NT2/D1 (cell line): ENCODE data around the gene GAP43.

Source experiments
- SUZ12 ChIP-seq: IDR thresholded peaks from 2 replicates; pipeline ENCODE4 v1.6.1; 2011; ENCODE audit not compliant: insufficient read length, insufficient read depth; ENCODE audit errors: extremely low read depth
- YY1 ChIP-seq: IDR thresholded peaks from 2 replicates; pipeline ENCODE4 v1.6.1; 2011; ENCODE audit not compliant: insufficient read length, insufficient read depth
- ZNF274 ChIP-seq: IDR thresholded peaks from 2 replicates; pipeline ENCODE4 v1.6.1; 2011; ENCODE audit warnings: mild to moderate bottlenecking, low read depth, low read length

- no peak for TF ChIP-seq YY1
- TF ChIP-seq ZNF274: no peak
- no peak for TF ChIP-seq SUZ12
These were observed 42.7 kb upstream of the GAP43 start for GRCh38 chr3:115580566-115580965.
